Keratinocyte (primary cell): ENCODE measurements around the gene SPAG9. TPM values are rescaled to one million over a fixed set of nuclear protein-coding genes. Genes with fewer than 3 reads are reported as not detected.

Source experiments
- DNase-seq: peaks from one replicate; pipeline ENCODE4 v3.0.0-alpha.2; 2011; ENCODE audit warnings: low read depth, missing footprints, low spot score
- FAIRE-seq: peaks from 2 replicates; lab custom pipeline; 2011; peaks lifted over from hg19 to GRCh38; lab: Jason Lieb, UNC
- H2AFZ ChIP-seq: 2 replicates; pipeline ENCODE4 v1.6.0; 2012; ENCODE audit warnings: low read length, control low read depth, inconsistent platforms; ENCODE audit not compliant: control insufficient read depth
- H3K27ac ChIP-seq: 2 replicates; pipeline ENCODE4 v1.5.1; 2011; ENCODE audit warnings: low read length; ENCODE audit not compliant: control insufficient read depth, insufficient read depth
- H3K27me3 ChIP-seq: 3 replicates; pipeline ENCODE4 v1.6.0; 2011; ENCODE audit warnings: low read length; ENCODE audit not compliant: control insufficient read depth, insufficient read depth; ENCODE audit errors: extremely low read depth
- H3K36me3 ChIP-seq, 2 experiments: 2 replicates in 1 of 2; 3 replicates in 1 of 2; pipeline ENCODE4 v1.5.1; 2011; ENCODE audit warnings: low read length in 2 of 2, mild to moderate bottlenecking in 1 of 2; ENCODE audit not compliant: control insufficient read depth in 2 of 2, insufficient read depth in 2 of 2; ENCODE audit errors: extremely low read depth in 1 of 2
- H3K4me1 ChIP-seq: 3 replicates; pipeline ENCODE4 v1.5.1; 2011; ENCODE audit warnings: low read length; ENCODE audit not compliant: control insufficient read depth, insufficient read depth; ENCODE audit errors: extremely low read depth
- H3K4me2 ChIP-seq: 3 replicates; pipeline ENCODE4 v1.6.0; 2011; ENCODE audit warnings: low read depth, low read length; ENCODE audit not compliant: control insufficient read depth, insufficient read depth; ENCODE audit errors: extremely low read depth
- H3K4me3 ChIP-seq, 3 experiments: fragments of 200-600 bp in 1 of 3; sonication (generic) in 1 of 3; 2 replicates in 2 of 3; 3 replicates in 1 of 3; pipeline ENCODE4 v1.5.1; 2011 to 2016; ENCODE audit warnings: low read length in 3 of 3, mild to moderate bottlenecking in 3 of 3, control low read depth in 2 of 3, inconsistent platforms in 1 of 3, low read depth in 1 of 3, mixed read lengths in 1 of 3, mixed run types in 1 of 3, moderate library complexity in 1 of 3; ENCODE audit not compliant: control insufficient read depth in 2 of 3, insufficient read depth in 2 of 3; ENCODE audit errors: extremely low read depth in 1 of 3
- H3K79me2 ChIP-seq: 2 replicates; pipeline ENCODE4 v1.6.0; 2012; ENCODE audit warnings: low read length; ENCODE audit not compliant: control insufficient read depth, insufficient read depth
- H3K9ac ChIP-seq: 3 replicates; pipeline ENCODE4 v1.6.0; 2011; ENCODE audit warnings: low read length; ENCODE audit not compliant: control insufficient read depth, insufficient read depth; ENCODE audit errors: extremely low read depth
- H3K9me1 ChIP-seq: 3 replicates; pipeline ENCODE4 v1.6.0; 2011; ENCODE audit warnings: low read length; ENCODE audit not compliant: control insufficient read depth, insufficient read depth; ENCODE audit errors: extremely low read depth
- H3K9me3 ChIP-seq: 2 replicates; pipeline ENCODE4 v1.5.1; 2012; ENCODE audit warnings: low read depth, low read length; ENCODE audit not compliant: control insufficient read depth
- H4K20me1 ChIP-seq: 3 replicates; pipeline ENCODE4 v1.6.0; 2011; ENCODE audit warnings: low read length; ENCODE audit not compliant: control insufficient read depth, insufficient read depth; ENCODE audit errors: extremely low read depth
- CTCF ChIP-seq, 3 experiments: IDR thresholded peaks in 1 of 3; conservative IDR thresholded peaks in 1 of 3; optimal IDR thresholded peaks in 1 of 3; 2 replicates in 2 of 3; 3 replicates in 1 of 3; pipeline versions ENCODE3 to v1.5.1; 2011; ENCODE audit warnings: low read length in 3 of 3, mild to moderate bottlenecking in 3 of 3, moderate library complexity in 2 of 3, control low read depth in 1 of 3, inconsistent platforms in 1 of 3; ENCODE audit not compliant: insufficient read depth in 2 of 3; ENCODE audit errors: extremely low read depth in 1 of 3
- EZH2 ChIP-seq: IDR thresholded peaks from one replicate; pipeline ENCODE4 v1.6.1; 2012; ENCODE audit warnings: inconsistent platforms, mild to moderate bottlenecking, low read length, moderate library complexity
- dilution Hi-C: fragments of 300-500 bp; cut with MboI; formaldehyde crosslinking; loops from one replicate; pipeline ENCODE4 v1.7.0; 2020; ENCODE audit warnings: low sequenced_read_pairs; ENCODE audit not compliant: extremely low pct_ligation_motif_present
- polyA plus RNA-seq, 5 experiments: library from polyadenylated mRNA; depleted of rRNA in 3 of 5; stranded (reverse) in 3 of 5; stranded (forward) in 1 of 5; unstranded in 1 of 5; fragments of >200 nt; gene quantifications; 1 replicate in 1 of 5; 2 replicates in 3 of 5; 3 replicates in 1 of 5; pipeline versions ENCODE4 v1.2.1 to v1.2.3, GENCODE V29; 2011 to 2012; ENCODE audit warnings: missing spikeins in 2 of 5, low read depth in 1 of 5, low replicate concordance in 1 of 5

Gene SPAG9
- polyA plus RNA-seq, 1 donor (not counting 4 experiments of a cell fraction or from before 2014, with no cell fraction given) = 43.1 TPM

DNA sequence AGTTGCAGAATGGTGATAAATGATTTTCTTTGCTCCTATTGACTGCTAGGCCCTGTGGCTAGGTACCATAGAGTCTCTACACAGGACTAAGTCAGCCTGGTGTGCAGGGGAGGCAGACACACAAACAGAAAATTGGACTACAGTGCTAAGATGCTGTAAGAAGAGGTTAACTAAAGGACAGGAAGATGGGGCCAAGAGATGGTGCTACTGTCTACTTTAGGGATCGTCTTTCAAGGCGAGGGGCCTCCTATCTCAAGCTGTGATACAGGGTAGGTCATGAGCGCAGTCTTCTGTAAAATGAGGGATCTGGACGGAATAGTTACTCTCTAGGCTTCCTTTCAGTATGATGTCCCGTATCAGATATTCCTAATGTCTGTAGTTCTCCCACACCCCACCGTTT lies 33.5 kb upstream of the SPAG9 start:
- FAIRE-seq (no peak), DNase-seq (no peak)
- peaks cover 4 to 8% of the 10 kb centered on the region in 2 experiments for H3K36me3 ChIP-seq
- H3K27ac ChIP-seq = peak overlapping the region; percentile 94
- dilution Hi-C loops = no loop called here
- peak overlapping the region; percentile 78 to 98 (median 86) for H3K4me3 ChIP-seq
- H4K20me1 ChIP-seq = no peaks in the 10 kb centered on the region
- peak overlapping the region; percentile 93 for H3K9ac ChIP-seq
- H3K4me2 ChIP-seq = peak overlapping the region; percentile 98
- H2AFZ ChIP-seq = peak overlapping the region; percentile 94
- no peaks in the 10 kb centered on the region for H3K9me3 ChIP-seq
- peaks cover 57% of the 10 kb centered on the region for H3K79me2 ChIP-seq
- TF ChIP-seq CTCF (optimal IDR thresholded peaks at IDR 0.05 in 1 of 3, IDR thresholded peaks at IDR 0.05 in 1 of 3, conservative IDR thresholded peaks at IDR 0.05 in 1 of 3; ENCODE audit: extremely low read depth in 1 of 3, insufficient read depth in 2 of 3, low read length in 3 of 3) (no peak), EZH2 (no peak)
- H3K9me1 ChIP-seq = no peaks in the 10 kb centered on the region
- peaks cover 13% of the 10 kb centered on the region for H3K4me1 ChIP-seq
- no peaks in the 10 kb centered on the region for H3K27me3 ChIP-seq

GRCh38 chr17:51153210-51154072 lies 32.8 kb upstream of the SPAG9 start, which contains the start of gene NME1:
NME1 (plus strand) TSS chr17:51153559; CDS start chr17:51155655, 2,096 bp downstream.
- Histone ChIP-seq H3K9me3 (no peaks in the 10 kb centered on the region), H2AFZ (peak within 1 kb of the TSS; percentile 94), H3K4me2 (peak within 1 kb of the TSS; percentile 98), H3K27me3 (no peaks in the 10 kb centered on the region), H4K20me1 (no peaks in the 10 kb centered on the region), H3K36me3 (peaks cover 1 to 8% of the 10 kb centered on the region in 2 experiments), H3K79me2 (peaks cover 50% of the 10 kb centered on the region), H3K4me1 (peaks cover 13% of the 10 kb centered on the region), H3K4me3 (peak within 1 kb of the TSS; percentile 78 to 98 (median 86)), H3K9ac (peak within 1 kb of the TSS; percentile 93), H3K9me1 (no peaks in the 10 kb centered on the region), H3K27ac (peak within 1 kb of the TSS; percentile 94)
- dilution Hi-C loops = no loop called here
- DNase-seq (peak; percentile 95), FAIRE-seq (peak; percentile 88)
- TF ChIP-seq EZH2 (no peak), CTCF (optimal IDR thresholded peaks at IDR 0.05 in 1 of 3, IDR thresholded peaks at IDR 0.05 in 1 of 3, conservative IDR thresholded peaks at IDR 0.05 in 1 of 3; ENCODE audit: extremely low read depth in 1 of 3, insufficient read depth in 2 of 3, low read length in 3 of 3) (peak; percentile 76 to 96 (median 88))
